HG03135 (cell line): Measurements from ENCODE around the gene SHKBP1.
"Not testable (repeated sequence)": the region's sequence is repeated elsewhere in the genome, so short reads cannot be mapped to it uniquely, and the experiment has no call there.

ENCODE experiments used
- ATAC-seq: cut with Tn5 transposase; IDR thresholded peaks from one replicate; pipeline ENCODE4 v1.9.1; 2021; ENCODE audit warnings: mild to moderate bottlenecking, moderate library complexity; ENCODE audit not compliant: unreplicated experiment

The SHKBP1 gene

GRCh38 chr19:40613690-40614621 is 37.3 kb downstream of the SHKBP1 start:
- no peak for ATAC-seq

DNA sequence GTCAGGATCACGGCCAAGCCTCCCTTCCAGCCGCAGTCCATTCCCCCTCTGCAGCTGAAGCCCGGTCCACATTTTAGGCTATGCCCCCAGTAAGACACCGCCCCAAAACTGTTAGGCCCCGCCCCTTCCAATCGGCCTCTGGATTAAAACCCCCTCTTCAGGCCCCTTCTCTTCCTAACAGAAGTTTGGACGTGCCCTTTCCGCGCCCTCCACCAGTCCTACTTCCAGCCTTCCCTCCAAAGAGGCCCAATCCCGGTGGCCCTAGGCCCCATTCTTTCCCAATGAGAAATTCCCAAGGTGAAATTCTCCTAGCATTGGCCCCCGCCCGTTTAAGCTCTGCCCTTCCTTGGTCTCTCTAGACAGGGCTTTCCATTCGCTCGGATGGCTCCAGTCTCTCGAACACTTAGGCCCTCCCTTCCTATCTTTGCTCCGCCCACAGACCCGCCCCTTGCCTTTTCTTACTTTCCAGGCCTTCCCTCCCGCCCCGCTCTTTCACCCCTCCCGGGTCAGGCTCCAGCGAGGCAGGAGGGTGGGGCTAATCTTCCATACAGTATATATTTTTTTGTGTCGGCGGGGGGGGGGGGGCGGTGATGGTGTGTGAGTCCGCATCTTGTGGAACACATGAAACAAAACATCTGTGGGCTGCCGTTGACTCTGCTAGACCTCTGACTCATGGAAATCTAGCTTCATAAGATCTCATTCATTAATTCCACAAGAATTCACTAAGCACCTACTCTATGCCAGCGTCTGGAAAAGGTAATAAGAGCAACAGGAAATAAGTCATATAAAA is 38.1 kb downstream of the SHKBP1 start:
- ATAC-seq = no peak

DNA sequence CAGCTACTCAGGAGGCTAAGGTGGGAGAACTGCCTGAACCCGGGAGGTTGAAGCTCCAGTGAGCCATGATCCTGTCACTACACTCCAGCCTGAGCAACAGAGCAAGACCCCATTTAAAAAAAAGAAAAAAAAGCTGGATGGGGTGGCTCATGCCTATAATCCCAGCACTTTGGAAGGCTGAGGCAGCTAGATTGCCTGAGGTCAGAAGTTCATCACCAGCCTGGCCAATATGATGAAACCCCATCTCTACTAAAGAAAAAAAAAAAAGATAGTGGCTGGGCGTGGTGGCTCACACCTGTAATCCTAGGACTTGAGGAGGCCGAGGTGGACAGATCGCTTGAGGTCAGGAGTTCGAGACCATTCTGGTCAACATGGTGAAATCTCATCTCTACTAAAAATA is 39.5 kb downstream of the SHKBP1 start:
- ATAC-seq = no peak

DNA sequence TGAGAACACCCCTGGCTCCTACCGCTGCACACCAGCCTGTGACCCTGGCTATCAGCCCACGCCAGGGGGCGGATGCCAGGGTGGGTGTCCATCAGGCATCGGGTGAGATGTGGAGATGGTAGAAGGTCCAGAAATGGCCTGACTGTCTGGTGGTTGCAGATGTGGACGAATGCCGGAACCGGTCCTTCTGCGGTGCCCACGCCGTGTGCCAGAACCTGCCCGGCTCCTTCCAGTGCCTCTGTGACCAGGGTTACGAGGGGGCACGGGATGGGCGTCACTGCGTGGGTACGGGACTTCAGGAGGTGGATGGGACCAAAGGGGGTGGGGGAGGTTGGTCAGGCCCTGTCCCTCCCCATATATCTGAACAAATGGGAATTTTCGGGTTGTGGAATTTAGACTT is 40.3 kb downstream of the SHKBP1 start:
- ATAC-seq = no peak

DNA sequence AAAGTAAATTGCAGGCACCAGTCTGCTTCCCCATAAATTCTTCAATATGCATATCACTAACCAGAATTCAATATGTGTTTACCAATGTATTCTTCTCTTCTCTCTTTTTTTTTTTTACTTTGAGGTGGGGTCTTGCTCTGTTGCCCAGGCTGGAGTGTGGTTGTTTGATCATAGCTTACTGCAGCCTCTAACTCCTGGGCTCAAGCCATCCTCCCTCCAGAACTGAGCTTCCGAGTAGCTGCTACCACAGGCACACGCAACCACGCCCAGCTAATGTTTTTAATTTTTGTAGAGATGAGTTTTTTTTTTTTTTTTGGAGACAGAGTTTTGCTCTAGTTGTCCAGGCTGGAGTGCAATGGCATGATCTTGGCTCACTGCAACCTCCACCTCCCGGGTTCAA is 41.3 kb downstream of the SHKBP1 start:
- ATAC-seq = no peak

DNA sequence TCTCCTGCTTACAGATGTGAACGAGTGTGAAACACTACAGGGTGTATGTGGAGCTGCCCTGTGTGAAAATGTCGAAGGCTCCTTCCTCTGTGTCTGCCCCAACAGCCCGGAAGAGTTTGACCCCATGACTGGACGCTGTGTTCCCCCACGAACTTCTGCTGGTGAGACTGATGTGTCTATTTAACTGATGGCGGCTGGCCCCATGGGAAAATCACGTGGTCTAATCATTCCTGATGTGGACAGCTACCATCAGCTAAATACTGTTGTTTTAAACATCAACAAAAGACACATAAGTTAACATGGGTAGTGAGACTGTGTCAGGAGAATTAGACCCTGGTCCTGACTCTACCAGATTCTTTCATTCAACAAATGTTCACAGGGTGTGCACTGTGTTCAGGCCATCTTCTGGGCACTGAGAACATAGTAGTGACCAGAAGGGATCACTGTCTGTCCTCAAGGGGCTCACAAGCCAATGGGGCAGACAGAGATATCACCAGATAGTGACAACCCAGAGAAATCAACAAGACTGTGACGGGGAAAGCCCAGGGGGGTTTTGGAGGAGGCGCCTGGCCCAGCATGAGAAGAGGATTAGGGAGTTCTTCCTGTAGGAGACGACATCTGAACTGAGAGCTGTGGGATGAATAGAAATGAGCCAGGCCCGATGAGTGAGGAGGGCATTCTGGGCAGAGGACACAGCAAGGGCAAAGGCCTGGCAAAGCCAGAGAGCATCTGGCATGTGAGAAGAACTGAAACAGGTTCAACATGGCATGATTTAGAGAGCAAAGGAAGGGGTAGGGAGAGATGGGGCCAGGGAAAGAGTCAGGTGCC is 42.9 kb downstream of the SHKBP1 start:
- no peak for ATAC-seq

GRCh38 chr19:40620161-40620485 is 43.5 kb downstream of the SHKBP1 start:
- ATAC-seq = no peak

- ATAC-seq = no peak
These were observed 44.6 kb downstream of the SHKBP1 start for GRCh38 chr19:40621283-40621682.

DNA sequence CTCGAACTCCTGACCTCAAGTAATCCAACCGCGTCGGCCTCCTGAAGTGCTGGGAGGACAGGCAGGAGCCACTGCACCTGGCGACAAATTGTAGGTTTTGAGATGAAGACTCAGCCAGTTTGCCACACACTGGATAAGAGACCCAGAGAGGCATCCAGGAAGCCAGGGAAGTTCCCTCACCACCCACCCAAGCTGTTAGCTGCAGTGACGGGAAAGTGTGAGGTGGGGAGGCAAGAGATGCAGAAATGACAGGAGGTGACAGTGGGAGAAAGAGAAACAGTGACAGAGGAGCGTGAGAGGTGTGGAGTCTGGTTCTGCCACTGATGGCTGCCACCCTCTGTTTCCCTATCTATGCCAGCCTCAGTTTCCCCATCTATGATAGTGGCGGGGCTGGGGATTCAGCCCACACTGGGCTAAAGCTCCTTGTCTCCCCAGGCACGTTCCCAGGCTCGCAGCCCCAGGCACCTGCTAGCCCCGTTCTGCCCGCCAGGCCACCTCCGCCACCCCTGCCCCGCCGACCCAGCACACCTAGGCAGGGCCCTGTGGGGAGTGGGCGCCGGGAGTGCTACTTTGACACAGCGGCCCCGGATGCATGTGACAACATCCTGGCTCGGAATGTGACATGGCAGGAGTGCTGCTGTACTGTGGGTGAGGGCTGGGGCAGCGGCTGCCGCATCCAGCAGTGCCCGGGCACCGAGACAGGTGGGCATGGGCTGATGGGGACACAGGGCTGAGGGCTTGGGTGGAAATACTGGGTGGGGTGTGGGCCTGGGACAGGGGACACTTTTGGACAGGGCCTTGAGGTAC is 45.5 kb downstream of the SHKBP1 start:
- ATAC-seq = no peak

- ATAC-seq = no peak
These were observed 46.1 kb downstream of the SHKBP1 start for GRCh38 chr19:40622773-40623075.

DNA sequence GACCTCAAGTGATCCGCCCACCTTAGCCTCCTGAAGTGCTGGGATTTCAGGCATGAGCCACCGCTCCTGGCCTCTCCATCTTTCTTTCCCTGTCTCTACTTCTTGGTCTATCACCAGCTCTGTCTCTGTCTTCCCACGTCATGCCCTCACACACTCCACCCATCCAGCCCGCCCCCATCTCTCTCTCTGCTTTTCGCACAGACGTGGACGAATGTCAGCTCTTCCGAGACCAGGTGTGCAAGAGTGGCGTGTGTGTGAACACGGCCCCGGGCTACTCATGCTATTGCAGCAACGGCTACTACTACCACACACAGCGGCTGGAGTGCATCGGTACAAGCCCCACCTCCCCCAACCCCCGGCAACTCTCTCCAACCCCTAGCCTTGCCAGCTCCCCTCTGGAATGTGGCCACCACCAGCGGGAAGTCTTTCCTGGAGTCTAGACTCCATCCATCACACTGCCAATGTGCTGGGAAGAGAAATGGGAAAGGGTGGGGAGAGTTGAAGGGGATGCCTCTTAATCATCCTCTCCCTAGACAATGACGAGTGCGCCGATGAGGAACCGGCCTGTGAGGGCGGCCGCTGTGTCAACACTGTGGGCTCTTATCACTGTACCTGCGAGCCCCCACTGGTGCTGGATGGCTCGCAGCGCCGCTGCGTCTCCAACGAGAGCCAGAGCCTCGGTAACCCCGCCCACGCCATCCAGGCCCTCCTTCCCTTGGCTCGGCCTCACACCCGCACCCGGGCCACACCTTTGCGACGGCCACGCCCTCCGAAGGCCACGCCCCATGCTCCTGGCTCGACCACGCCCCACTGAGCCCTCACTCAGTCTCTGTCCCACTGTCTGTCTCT is 47.0 kb downstream of the SHKBP1 start:
- no peak for ATAC-seq

DNA sequence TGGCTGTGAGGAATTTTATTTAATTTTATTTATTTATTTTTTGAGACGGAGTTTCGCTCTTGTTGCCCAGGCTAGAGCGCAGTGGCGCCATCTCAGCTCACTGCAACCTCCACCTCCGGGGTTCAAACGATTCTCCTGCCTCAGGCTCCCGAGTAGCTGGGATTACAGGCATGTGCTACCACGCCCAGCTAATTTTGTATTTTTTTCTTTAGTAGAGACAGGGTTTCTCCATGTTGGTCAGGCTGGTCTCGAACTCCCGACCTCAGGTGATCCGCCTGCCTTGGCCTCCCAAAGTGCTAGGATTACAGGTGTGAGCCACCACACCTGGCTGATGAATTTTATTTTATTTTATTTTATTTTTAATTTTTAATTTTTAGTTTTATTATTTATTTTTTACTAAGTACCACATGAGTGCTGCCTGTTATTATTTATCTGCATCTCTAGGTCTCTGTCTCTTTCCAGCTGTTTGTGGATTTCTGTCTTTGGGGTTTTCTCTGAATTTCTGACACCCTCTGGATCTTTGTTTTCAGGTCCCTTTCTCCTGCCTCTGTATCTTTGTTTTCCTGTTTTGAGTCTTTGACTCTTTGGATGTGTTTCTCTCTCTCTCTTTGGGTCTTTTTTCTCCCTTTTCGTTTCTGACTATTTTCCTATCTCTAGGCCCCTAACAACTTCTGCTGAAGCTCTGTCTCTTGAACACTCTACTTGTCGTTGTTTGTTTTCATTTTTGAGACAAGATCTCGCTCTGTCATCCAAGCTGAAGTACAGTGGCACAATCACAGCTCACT is 47.9 kb downstream of the SHKBP1 start:
- ATAC-seq = not testable (repeated sequence)

DNA sequence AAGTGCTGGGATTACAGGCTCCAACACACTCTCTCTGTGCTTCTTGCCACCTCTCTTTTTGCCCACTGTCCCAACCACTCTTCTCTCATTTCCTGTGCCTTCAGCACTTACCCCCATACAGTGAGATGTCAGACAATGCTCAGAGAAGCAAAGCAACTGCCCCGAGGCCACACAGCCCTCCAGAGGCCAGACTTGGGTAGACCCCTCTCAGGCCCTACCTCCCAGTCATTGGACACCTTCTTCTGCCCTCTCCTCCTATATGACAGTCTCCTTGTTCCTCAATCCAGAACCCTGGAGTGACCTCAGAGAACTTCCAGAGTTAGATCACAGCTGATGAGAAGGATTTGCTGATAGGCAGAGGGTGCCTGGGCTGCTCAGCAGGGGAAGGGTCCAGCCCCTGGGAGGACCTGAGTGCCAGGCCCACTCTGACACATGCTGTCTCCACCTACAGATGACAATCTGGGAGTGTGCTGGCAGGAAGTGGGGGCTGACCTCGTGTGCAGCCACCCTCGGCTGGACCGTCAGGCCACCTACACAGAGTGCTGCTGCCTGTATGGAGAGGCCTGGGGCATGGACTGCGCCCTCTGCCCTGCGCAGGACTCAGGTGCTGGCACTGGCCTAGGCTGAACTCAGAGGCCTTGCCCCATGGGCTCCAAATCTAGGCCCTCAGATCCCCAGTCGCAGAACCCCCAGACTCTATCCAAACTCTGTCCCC is 48.9 kb downstream of the SHKBP1 start:
- ATAC-seq = no peak

DNA sequence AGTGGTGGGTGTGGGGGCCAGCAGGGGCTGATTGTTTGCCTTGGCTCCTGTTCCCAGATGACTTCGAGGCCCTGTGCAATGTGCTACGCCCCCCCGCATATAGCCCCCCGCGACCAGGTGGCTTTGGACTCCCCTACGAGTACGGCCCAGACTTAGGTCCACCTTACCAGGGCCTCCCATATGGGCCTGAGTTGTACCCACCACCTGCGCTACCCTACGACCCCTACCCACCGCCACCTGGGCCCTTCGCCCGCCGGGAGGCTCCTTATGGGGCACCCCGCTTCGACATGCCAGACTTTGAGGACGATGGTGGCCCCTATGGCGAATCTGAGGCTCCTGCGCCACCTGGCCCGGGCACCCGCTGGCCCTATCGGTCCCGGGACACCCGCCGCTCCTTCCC is 50.2 kb downstream of the SHKBP1 start:
- ATAC-seq = no peak

DNA sequence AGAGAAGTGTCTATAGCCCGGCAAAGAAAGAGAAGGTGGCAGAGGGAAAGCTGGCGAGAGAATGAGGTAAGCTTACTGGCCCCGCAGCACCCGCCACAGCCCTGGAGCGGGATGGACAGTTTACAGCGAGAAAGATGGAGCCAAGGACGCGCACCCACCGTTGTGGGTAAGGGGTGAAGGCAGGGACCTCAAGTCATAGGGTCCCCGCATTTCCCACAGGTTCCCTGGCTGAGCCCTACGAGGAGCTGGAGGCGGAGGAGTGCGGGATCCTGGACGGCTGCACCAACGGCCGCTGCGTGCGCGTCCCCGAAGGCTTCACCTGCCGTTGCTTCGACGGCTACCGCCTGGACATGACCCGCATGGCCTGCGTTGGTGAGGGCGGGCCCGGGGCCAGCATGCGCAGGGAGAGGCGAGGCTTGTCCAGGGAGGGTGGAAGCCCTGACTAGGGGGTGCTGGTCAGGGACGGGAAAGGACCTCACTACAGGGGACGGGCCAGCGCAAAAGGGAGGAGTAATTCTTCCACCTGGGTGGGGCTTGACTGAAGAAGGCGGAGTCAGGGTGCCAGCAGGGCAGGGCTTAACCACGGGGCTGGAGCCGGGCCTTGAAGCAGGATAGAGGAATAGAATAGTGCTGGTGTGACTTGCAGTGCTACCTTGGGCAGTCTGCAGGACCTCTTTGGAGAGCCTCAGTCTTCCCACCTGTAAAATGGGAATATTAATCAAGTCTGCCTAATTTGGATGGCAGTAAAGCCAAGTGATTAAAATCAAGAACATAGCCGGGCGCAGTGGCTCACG is 51.0 kb downstream of the SHKBP1 start:
- ATAC-seq = no peak

DNA sequence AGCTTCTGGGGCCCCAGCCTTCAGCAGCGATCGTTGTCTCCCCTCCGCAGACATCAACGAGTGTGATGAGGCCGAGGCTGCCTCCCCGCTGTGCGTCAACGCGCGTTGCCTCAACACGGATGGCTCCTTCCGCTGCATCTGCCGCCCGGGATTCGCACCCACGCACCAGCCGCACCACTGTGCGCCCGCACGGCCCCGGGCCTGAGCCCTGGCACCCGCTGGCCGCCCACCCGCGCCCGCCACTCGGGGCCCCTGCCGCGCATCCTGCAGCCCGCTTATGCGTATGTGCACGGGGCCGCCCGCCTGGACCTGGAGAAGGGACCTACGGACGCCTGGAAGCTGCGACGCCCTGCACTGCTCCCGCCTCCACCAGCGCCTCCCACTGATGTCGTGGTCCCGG is 52.7 kb downstream of the SHKBP1 start:
- no peak for ATAC-seq

DNA sequence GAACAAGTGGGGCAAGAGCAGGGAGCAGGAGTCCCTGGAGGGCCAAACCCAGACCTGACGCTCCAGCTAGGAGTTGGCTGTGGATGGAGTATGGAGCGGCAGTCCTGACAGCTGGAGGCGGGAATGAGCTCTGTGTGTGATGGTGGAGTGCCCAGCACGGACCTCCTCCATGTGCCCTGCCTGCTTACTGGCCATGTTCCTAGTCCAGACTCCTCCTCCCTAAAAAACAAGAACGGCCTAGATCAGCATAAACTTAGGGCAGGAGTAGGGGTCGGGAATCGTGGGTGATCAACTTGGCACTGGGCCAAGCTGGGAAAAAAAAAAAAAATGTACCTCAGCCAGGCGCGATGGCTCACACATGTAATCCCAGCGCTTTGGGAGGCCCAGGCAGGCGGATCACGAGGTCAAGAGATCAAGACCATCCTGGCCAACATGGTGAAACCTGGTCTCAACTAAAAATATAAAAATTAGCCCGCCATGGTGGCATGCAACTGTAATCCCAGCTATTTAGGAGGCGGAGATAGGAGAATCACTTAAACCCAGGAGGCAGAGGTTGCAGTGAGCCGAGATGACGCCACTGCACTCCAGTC is 54.0 kb downstream of the SHKBP1 start:
- no peak for ATAC-seq
